ENCODE data around the gene KATNBL1.

The KATNBL1 gene

GRCh38 chr15:34114215-34114614, 95.7 kb downstream of the KATNBL1 start:
- no peak for DNase-seq

- no peak for DNase-seq
Measured at GRCh38 chr15:34111488-34111887, 98.4 kb downstream of the KATNBL1 start.

- no peak for DNase-seq
Measured at GRCh38 chr15:34109797-34110663, 99.9 kb downstream of the KATNBL1 start.

GRCh38 chr15:34107315-34107714, 102.6 kb downstream of the KATNBL1 start:
- no peak for DNase-seq

- DNase-seq, result no peak
Measured at GRCh38 chr15:34106423-34106822, 103.5 kb downstream of the KATNBL1 start.

GRCh38 chr15:34102175-34102925, 107.5 kb downstream of the KATNBL1 start:
- DNase-seq, result no peak

- DNase-seq, result peak; percentile 98 to 99
Measured at GRCh38 chr15:34101366-34102174, 108.3 kb downstream of the KATNBL1 start, which contains the start of the genes EMC7 and PGBD4. EMC7 (minus strand) TSS chr15:34101862; CDS start chr15:34101839, 23 bp downstream. PGBD4 (plus strand) TSS chr15:34102083; CDS start chr15:34102532, 449 bp downstream.

GRCh38 chr15:34099914-34100313, 110.0 kb downstream of the KATNBL1 start:
- no peak for DNase-seq

Measured in stimulated activated CD4-positive, alpha-beta T cell treated with anti-CD3 and anti-CD28 coated beads, Interleukin-2, amount 100 ng/mL, for 24 hours (primary cell).